ENCODE measurements around the gene CIB1.
"Not testable (repeated sequence)": the region's sequence is repeated elsewhere in the genome, so short reads cannot be mapped to it uniquely, and the experiment has no call there.

Gene CIB1

DNA sequence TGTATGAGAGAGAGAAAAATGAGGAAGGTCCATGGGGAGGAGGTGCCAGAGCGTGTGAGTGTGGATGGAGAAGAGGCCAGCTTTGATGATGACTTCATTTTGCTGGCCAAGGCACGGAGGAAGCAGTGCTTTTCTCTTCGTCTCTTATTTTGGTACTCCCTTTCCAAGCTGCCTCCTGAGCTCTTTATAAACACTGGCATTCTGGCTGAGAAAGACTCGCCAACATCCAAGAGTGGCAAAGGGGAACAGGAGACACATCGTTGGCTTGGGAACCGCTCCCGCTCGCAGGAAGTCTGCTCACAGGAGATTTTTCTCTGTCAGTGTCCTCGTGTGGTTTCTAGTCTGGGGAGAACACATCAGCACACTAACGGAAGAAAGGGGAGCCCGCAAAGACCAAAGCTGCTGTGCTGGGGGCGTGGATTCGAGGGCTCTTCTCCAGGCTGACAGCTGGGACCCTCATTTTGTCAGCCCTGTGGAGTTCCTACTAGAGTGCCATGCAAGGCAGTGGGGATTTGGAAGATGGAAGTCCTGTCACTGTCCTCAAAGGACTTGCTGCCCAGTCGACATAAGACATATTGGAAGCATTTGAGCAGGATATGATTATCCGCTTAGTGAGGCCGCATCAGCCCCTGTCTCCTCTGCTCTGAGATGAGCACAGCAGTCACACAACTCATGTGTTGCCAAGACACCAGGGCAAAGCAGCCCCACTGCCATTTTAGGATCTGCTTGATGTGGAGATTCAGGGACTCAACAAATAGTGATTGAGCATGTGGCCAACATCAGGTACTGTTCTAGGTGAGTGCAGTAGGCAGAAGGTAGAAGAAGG is 40.6 kb downstream of the CIB1 start:
- no peak for DNase-seq (ENCODE audit: low read depth)

DNA sequence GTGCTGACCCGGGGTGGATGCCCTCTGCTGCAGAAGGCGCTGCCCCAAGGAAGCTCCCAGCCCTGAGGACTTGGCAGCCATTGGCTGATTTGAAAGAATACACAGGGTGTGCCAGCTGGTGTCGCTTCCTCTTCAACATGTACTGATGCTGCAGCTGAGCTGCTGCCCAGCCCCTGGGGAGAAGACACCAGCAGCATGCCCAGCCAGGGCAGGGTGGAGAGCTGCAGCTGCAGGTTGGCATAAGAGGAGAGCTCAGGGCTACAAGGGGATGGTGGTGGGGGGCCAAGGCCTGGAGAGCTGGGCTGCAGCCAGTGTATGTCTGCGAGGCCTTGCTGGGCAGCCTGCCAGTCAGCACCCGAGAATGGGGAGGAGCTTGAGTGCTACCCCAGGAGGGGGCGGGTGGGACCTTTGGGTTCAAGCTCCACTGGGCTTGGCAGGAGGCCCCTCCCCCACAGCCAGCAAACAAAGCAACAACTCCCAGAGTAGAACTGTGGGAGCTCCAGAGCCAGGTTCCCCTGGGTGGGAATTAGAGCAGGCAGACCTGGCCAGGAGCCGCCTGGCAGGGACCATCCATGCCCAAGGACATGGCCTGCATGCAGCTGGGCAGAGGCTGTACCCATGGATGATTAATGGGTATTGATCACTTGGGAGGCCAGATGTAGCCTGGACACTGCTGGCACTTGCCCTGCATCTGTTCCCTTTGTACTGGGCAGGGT is 41.8 kb downstream of the CIB1 start:
- no peak for DNase-seq (ENCODE audit: low read depth)

DNA sequence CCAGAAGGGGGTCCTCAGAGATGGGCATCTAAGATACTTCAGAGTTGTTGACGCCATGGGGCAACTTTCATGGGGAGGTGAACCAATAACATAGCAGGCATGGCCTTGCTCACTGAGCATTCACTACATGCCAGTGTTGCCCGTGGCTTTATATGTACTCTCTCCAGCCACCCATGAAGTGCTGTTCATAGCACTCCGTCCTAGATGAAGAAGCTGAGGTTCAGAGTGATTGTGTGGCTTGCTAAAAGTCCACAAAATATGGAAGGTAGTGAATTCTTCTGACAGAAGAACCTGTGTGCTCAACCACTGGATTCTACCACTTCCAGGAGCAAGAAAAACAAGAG is 42.4 kb downstream of the CIB1 start:
- no peak for DNase-seq (ENCODE audit: low read depth)

DNA sequence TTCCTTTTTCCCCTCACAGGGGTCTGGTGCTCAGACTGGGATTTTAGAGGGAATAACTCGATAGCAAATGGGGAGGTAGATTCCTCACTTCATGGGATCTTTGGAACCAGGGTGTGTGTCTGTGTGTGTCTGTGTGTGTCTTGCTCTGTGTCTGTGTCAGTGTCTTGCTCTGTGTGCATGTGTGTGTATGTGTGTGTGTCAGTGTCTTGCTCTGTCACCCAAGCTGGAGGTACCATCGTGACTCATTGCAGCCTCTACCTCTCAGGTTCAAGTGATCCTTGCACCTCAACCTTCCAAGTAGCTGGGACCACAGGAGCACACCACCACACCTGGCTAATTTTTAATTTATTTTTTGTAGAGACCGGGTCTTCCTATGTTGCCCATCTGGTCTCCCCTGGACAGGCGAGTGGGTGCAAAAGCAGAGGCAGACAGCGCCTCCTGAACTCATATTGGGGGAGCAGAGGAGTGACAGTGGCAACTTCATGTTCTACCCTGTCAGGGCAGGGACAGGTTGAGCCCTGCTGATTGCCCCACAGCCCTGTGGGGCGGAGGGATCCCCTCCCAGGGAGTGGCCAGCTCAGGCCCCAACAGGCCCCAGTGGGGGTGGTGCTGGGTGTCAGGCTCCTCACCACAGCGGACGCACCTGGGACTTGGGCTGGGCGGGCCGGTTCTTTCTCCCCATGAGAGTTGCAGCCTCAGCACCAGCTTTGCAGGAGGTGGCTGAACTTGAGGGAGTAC is 43.0 kb downstream of the CIB1 start:
- no peak for DNase-seq (ENCODE audit: low read depth)

DNA sequence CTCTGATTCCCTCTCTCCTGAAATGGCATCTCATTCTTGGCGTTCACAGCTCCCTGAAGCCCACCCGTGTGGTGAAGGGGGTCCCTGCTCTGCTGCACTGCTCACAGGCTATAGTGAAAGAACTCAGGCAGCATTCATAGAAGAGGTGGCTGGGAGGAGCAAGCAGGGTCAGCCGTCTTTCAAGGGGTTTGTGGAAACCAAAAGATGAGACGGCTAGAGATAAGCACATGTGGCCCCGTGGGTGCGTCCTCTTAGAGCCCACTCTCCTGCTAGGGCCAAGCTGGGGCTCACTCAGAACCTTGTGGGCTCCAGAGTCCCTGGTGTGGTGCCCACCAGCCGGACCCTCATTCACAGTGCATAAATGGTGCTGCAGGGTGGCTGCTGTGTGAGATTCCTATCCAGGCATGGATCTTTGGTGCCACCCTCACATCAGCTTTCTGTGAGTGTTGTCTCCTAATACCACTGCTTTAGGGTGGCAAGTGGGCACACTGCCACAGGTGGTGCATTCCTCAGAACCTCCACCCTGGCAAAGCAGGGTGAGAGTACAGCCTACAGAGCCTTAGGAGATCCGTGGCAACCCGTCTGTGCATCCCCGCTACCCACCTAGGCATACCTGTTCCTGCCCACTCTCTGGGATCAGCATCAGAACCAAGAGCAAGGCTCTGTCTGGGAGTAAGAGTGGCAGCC is 43.8 kb downstream of the CIB1 start:
- DNase-seq (ENCODE audit: low read depth) = no peak

DNA sequence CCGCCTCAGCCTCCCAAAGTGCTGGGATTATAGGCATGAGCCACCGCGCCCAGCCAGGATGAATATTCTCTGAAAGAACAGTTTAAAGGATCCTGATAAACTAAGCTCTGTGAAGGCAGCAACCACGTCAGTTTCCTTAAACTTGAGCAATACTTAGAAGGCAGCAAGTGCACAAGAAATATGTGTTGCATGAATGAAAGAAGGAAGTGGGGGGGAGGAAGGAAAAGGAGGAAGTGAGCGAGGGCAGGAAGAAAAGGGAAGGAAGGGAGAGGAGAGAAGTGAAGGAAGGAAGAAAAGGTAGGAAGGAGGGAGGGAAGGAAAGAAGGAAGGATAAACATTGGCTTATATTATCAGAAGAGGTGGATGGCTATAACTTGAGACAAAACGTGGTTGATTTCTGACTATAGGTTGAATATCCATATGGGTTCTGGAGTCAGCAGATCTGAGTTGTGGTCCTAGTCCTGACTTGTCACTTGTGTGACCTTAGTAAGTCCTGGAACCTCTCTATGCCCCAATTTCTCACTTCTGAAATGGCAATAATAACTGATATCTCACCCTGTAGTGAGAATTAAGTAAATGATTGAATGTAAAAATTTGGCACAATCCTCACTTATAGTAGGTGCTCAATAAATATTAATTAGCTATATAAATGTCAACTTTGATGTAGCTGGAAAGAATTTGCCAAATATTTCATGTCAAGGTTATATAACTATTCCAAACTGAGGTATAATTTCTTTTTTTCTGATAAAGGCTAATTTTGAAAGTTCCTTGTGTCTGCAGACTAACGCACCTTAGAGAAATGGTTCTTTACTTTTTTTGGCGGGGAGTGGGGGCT is 44.6 kb downstream of the CIB1 start:
- no peak for DNase-seq (ENCODE audit: low read depth)

DNA sequence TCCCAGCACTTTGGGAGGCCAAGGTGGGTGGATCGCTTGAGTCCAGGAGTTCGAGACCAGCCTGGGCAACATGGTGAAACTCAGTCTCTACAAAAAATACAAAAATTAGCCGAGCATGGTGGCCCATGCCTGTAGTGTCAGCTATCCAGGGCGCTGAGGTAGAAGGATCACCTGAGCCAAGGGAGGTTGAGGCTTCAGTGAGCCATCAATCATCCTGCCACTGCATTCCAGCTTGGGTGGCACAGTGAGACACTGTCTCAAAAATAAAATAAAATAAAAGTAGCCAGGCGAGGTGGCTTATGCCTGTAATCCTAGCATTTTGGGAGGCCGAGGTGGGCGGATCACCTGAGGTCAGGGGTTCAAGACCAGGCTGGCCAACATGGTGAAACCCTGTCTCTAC is 45.7 kb downstream of the CIB1 start:
- DNase-seq (ENCODE audit: low read depth) = not testable (repeated sequence)

DNA sequence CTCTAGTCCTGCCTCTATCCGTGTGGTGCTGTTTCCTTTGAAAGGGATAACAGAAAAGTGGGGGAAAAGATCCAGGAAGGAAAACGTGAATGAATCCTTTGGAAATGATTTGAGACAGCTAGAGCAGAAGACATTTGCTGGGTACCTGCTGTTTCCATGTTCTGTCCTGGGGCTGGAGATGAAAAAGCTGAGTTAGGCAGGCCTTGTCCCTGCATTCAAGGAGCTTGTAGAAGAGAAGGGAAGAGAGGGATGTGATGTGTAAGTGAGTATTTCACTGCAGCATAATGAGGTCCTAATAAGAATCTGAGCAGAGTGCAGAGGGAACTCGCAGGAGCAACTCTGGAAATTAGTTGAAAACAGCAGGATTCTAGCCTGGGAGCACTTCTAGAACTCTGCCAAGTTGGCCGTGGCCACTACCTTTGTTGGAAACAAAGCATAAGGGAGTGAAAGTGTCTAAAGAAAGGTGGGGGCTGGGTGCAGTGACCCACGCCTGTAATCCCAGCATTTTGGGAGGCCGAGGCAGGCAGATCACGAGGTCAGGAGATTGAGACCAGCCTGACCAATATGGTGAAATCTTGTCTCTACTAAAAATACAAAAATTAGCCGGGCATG is 46.4 kb downstream of the CIB1 start:
- no peak for DNase-seq (ENCODE audit: low read depth)

DNA sequence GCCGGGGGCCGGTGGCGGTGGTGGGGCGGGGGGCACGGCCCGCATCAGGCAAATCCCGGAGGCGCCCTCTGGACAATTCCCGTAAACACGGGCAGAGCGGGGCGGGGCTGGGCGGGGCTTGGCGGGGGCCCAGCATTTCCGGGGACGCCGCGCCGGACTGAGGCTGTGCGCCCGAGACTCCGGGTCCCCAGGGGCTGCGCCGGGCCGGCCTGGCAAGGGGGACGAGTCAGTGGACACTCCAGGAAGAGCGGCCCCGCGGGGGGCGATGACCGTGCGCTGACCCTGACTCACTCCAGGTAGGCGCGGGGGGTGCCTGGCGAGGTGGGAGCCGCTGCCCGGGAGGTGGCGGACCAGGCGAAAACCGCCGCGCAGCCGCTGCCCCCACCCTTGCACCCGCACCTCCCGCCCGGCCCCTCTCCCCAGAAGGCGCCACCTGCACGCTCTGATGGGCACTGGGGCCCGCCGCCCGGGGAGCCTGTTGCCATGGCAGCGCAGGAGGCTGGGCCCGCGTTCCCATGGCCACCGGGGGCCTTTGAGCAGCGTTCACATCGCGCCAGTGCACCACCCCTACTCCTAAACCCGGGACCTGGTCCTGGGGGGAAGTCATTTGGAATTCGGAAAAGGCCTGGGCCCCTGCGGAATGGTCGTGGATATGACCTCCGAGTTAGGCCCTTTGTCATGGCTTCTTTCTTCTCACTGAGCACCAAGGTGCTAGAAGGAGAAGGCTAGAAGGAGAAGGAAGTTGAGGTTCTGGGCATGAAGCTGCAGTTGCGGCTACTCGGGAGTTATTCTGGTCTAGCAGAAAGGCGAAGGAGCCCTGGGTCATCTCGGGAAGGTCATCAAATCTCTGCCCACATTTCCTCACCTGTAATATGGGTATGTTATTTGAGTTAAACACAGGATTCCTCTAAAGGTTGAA is 48.7 kb downstream of the CIB1 start:
- peak; percentile 23 for DNase-seq (ENCODE audit: low read depth)

DNA sequence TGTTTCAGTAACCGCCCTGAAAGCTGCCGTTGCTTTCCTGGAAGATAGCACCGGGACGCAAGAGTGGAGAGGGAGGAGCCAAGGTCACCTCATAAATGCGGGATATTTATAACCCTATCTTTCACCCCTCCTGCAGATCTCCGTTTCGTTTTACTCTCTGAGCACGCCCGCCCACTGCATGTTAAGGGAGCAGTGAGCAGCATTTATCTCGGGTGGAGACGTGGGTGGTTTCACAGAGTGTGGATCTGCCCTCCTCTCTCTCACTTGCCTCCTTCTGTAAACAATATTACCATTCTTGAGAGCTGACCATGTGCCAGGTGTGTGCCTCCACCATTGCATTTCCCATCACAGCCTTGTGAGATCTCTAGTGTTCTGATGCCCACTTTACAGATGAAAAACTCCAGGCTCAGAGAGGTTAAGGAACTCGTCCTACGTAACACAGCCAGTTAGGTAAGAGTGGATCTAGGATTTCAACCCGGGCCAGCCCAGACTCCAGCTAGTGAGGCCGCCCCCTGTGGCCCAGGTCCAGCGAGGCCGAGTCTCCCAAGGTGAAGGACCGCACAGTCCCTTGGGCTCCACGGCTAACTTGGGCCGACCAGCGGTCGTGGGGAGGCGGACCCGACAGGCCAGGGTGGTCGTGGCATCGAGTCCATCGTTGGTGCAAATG is 49.5 kb downstream of the CIB1 start:
- DNase-seq (ENCODE audit: low read depth) = no peak

DNA sequence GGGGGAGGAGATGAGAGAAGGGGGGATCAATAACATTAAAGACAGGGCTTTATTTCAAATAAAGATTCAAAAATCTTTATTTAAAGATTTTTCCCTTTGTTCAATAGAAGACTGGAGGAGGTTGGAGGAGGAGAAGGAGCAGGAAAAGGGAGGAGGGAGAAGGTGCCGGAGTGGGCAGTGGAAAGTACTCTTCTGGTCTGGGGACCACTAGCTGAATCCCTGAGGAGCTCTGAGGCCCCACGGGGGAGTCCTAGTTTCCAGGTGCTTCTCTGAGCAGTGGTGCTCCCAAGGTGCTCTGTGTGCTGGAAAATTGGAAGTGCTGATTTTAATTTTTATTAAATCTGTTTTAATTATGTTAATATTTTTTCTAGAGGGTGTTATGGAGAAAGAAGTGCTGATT is 52.0 kb downstream of the CIB1 start:
- no peak for DNase-seq (ENCODE audit: low read depth)
